MCF 10A (cell line): Measurements from ENCODE around the gene GDPD5. TPM values are rescaled to one million over a fixed set of nuclear protein-coding genes. Genes with fewer than 3 reads are reported as not detected.
A peak's percentile ranks its signal among the peaks of the same experiment; 100 is the strongest.
"Not testable (repeated sequence)": the region's sequence is repeated elsewhere in the genome, so short reads cannot be mapped to it uniquely, and the experiment has no call there.

ENCODE experiments used
- BruUV-seq: library from RNA; stranded (reverse); fragments of 400-500 nt; replicated peaks from 2 replicates; lab custom pipeline; 2021; lab: Mats Ljungman, UMichigan
- CTCF ChIA-PET: fragments of 300-600 bp; sonication (Branson Sonifier 250); formaldehyde crosslinking; extraction: SDS; loops from one replicate; lab custom pipeline; 2021; ENCODE audit warnings: antibody characterized with exemption, inconsistent platforms; lab: Yijun Ruan, JAX
- POLR2A ChIA-PET: fragments of 300-600, 350-650 bp; sonication (Branson Sonifier 250); formaldehyde crosslinking; extraction: SDS; loops from one replicate; lab custom pipeline; 2020; ENCODE audit warnings: antibody characterized with exemption, inconsistent platforms; lab: Yijun Ruan, JAX
- DNase-seq: peaks from one replicate; pipeline ENCODE4 v3.0.0-alpha.2; 2018; ENCODE audit not compliant: unreplicated experiment
- H3K27ac Mint-ChIP-seq: one replicate; pipeline ENCODE4 v1.8.0; 2022; ENCODE audit warnings: mild to moderate bottlenecking, low read depth, mixed read lengths; ENCODE audit not compliant: unreplicated experiment
- H3K27me3 Mint-ChIP-seq: one replicate; pipeline ENCODE4 v1.8.0; 2022; ENCODE audit warnings: mixed read lengths; ENCODE audit not compliant: insufficient read depth, unreplicated experiment
- H3K36me3 Mint-ChIP-seq: one replicate; pipeline ENCODE4 v1.8.0; 2022; ENCODE audit warnings: mild to moderate bottlenecking, moderate library complexity, mixed read lengths; ENCODE audit not compliant: insufficient read depth, unreplicated experiment
- H3K4me1 Mint-ChIP-seq: one replicate; pipeline ENCODE4 v1.8.0; 2022; ENCODE audit warnings: mixed read lengths; ENCODE audit not compliant: insufficient read depth, unreplicated experiment
- H3K4me3 Mint-ChIP-seq: one replicate; pipeline ENCODE4 v1.8.0; 2022; ENCODE audit warnings: mild to moderate bottlenecking, moderate library complexity, mixed read lengths; ENCODE audit not compliant: unreplicated experiment
- H3K9me3 Mint-ChIP-seq: one replicate; pipeline ENCODE4 v1.8.0; 2022; ENCODE audit warnings: mixed read lengths; ENCODE audit not compliant: unreplicated experiment
- intact Hi-C: fragments of 100-400 bp; cut with micrococcal nuclease; formaldehyde crosslinking; loops from 2 replicates; pipeline ENCODE4 v1.14.1; 2022
- total RNA-seq: library from RNA; stranded (reverse); gene quantifications from 2 replicates; pipeline ENCODE4 v1.2.3, GENCODE V29; 2022
- TF ChIP-seq, protein P1 (sequence below): fragments of 200-600 bp; IDR thresholded peaks from one replicate; pipeline ENCODE4 v1.8.0; 2022; ENCODE audit warnings: antibody characterized with exemption, mild to moderate bottlenecking; ENCODE audit not compliant: unreplicated experiment

The GDPD5 gene
- total RNA-seq, 1 experiment from 2014 or later: 5.6 TPM

DNA sequence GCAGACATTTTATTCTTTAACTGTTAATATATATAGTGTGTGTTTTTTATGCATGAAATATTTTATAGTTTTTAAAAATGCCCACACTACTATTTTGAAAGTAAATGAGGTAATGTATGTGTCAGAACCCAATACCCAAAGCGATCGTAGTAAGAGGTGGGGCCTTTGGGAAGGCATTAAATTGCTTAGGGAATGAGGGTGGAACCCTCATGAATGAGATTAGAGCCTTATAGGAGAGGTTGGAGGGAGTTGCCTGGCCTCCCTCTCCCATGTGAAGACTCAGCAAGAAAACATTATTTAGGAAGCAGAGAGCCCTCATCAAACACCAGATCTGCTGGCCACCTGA is 103.9 kb downstream of the GDPD5 start:
- intact Hi-C loops: no loop called here
- TF ChIP-seq, protein P1, sequence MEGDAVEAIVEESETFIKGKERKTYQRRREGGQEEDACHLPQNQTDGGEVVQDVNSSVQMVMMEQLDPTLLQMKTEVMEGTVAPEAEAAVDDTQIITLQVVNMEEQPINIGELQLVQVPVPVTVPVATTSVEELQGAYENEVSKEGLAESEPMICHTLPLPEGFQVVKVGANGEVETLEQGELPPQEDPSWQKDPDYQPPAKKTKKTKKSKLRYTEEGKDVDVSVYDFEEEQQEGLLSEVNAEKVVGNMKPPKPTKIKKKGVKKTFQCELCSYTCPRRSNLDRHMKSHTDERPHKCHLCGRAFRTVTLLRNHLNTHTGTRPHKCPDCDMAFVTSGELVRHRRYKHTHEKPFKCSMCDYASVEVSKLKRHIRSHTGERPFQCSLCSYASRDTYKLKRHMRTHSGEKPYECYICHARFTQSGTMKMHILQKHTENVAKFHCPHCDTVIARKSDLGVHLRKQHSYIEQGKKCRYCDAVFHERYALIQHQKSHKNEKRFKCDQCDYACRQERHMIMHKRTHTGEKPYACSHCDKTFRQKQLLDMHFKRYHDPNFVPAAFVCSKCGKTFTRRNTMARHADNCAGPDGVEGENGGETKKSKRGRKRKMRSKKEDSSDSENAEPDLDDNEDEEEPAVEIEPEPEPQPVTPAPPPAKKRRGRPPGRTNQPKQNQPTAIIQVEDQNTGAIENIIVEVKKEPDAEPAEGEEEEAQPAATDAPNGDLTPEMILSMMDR: no peak
- BruUV-seq: no TSS peak
- POLR2A ChIA-PET: no interaction called here
- H3K9me3 Mint-ChIP-seq: no peaks in the 10 kb centered on the region
- DNase-seq: no peak
- no peaks in the 10 kb centered on the region for H3K27me3 Mint-ChIP-seq
- peak overlapping the region; percentile 42 for H3K27ac Mint-ChIP-seq
- peaks cover 6% of the 10 kb centered on the region for H3K4me1 Mint-ChIP-seq
- peaks cover 19% of the 10 kb centered on the region for H3K36me3 Mint-ChIP-seq
- CTCF ChIA-PET: interaction anchor here (0.7 kb wide), 1 partner anchor 153 kb away, joined by 3 read pairs; no protein-coding TSS in a partner anchor
- H3K4me3 Mint-ChIP-seq: no peak overlapping the region

DNA sequence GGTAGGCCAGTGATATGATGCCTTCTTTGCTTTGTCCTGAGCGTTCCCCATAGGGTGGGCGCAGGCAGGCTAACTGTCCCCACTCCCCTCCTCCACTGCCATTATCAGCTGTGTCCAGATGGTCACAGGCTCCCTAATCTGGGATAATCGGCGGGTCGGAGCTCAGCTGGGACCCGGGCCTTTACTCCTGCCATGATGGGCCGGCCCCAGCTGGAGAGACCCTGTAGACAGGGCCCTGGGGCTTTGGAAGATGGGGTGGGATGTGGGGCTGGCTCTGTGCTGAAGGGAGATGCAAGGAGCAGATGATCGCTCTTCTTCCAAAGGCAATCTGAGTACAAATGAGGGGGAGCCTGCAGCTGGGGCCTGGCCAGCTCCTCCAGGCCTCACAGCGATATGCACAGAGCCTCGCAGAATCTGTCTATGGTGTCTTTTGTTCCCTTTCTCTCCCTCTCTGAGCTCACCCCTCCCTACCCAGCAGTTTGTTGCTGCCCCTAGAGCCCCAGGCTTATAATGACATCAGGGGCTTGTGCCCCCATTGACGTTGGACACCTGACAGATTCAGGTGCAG is 104.6 kb downstream of the GDPD5 start:
- H3K27ac Mint-ChIP-seq: no peak overlapping the region
- no peak for DNase-seq
- H3K4me3 Mint-ChIP-seq: no peak overlapping the region
- H3K27me3 Mint-ChIP-seq: no peaks in the 10 kb centered on the region
- no TSS peak for BruUV-seq
- CTCF ChIA-PET: interaction anchor here (1.5 kb wide), 1 partner anchor 13 kb away, joined by 7 read pairs; no protein-coding TSS in a partner anchor
- peaks cover 19% of the 10 kb centered on the region for H3K36me3 Mint-ChIP-seq
- POLR2A ChIA-PET: no interaction called here
- TF ChIP-seq, protein P1: no peak
- H3K9me3 Mint-ChIP-seq: no peaks in the 10 kb centered on the region
- intact Hi-C loops: no loop called here
- peaks cover 6% of the 10 kb centered on the region for H3K4me1 Mint-ChIP-seq

DNA sequence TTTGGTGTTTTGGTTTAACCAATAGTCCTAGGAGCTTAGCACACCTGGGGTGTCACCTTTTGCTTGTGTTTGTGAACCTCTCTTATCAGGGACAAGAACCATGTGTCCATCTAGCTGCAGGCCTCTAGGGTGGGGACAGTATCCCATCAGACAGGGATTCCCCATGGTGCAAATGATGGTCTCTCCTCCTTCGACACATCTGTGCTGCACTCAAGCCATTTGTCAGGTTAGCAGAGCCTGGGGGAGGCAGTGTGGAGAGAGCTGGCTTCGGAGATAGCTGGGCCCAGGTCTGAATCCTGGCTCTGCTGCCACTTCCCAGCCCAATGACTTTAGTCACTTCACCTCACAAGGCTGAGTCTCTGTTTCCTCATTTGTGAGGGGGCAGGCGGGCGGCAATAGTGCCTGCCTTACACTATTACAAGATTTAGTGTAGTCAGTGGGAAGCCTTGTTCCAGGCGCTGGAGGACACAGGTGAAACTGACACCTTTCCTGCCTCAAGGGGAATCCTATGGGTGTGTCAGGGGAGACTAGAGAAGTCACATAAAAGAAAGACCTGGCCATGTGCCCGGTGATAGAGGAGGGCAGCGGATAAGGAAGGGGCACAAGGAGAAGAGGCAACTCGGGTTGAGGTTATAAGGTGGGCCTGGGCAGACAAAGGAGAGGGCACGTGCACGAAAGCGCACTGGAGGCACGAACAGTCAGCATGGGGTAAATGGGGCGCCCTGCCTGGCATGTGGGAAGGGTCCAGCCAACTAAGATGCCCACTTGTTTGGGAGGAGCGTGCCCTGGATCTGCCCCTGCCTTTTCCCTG is 105.3 kb downstream of the GDPD5 start:
- TF ChIP-seq, protein P1: no peak
- H3K4me3 Mint-ChIP-seq: no peak overlapping the region
- H3K27ac Mint-ChIP-seq: no peak overlapping the region
- no peak for DNase-seq
- no TSS peak for BruUV-seq
- ChIA-PET POLR2A (interaction anchor here (2.3 kb wide), 1 partner anchor 20 kb away, joined by 12 read pairs; no protein-coding TSS in a partner anchor), CTCF (interaction anchor here (0.6 to 1.5 kb wide), 2 partner anchors 13 to 32 kb away, joined by 3 to 7 read pairs; no protein-coding TSS in a partner anchor)
- no peaks in the 10 kb centered on the region for H3K9me3 Mint-ChIP-seq
- peaks cover 6% of the 10 kb centered on the region for H3K4me1 Mint-ChIP-seq
- intact Hi-C loops: no loop called here
- peaks cover 24% of the 10 kb centered on the region for H3K36me3 Mint-ChIP-seq
- no peaks in the 10 kb centered on the region for H3K27me3 Mint-ChIP-seq

DNA sequence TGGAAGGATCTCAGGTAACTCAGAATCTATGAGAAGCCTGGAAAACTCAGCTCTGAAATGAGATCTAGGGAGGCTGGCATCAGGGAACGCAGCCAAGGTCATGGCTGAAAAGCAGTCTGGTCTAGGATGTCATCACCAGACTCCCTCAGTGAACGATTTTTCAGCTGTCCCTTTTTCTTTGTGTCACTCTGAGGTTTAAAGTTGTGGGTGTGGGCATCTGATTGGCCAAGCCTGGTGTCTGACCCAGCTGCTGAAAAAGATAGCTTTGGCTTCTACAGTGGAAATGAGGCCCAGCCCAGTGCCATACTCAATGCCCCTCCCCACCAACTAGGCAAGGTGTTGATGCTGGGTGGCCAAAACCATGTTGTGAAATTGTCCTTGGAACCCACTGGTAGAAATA is 111.9 kb downstream of the GDPD5 start:
- H3K36me3 Mint-ChIP-seq: peaks cover 60% of the 10 kb centered on the region
- no peaks in the 10 kb centered on the region for H3K9me3 Mint-ChIP-seq
- intact Hi-C loops: no loop called here
- DNase-seq: no peak
- BruUV-seq: no TSS peak
- H3K4me3 Mint-ChIP-seq: no peak overlapping the region
- H3K4me1 Mint-ChIP-seq: peaks cover 4% of the 10 kb centered on the region
- H3K27ac Mint-ChIP-seq: no peak overlapping the region
- CTCF ChIA-PET: interaction anchor here (0.6 to 2.4 kb wide), 5 partner anchors 14 to 687 kb away, joined by 3 to 9 read pairs (median 7); partner anchors contain the start of gene RPS3
- POLR2A ChIA-PET: interaction anchor here (0.5 to 2.4 kb wide), 4 partner anchors 14 to 145 kb away, joined by 3 to 12 read pairs (median 4); partner anchors contain the start of genes GDPD5 and RPS3
- H3K27me3 Mint-ChIP-seq: no peaks in the 10 kb centered on the region
- TF ChIP-seq, protein P1: no peak

DNA sequence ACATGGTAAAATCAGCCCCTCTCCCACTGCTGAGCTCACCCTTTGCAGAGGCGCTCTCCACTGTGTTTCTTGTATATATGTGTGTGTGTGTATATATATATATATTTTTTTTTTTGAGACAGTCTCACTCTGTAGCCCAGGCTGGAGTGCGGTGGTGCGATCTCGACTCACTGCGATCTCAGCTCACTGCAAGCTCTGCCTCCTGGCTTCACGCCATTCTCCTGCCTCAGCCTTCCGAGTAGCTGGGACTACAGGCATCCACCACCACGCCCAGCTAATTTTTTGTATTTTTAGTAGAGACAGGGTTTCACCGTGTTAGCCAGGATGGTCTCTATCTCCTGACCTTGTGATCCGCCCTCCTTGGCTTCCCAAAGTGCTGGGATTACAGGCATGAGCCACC is 112.6 kb downstream of the GDPD5 start:
- H3K27me3 Mint-ChIP-seq, BruUV-seq, DNase-seq, H3K9me3 Mint-ChIP-seq, intact Hi-C loops, H3K4me1 Mint-ChIP-seq, H3K27ac Mint-ChIP-seq, H3K4me3 Mint-ChIP-seq: not testable (repeated sequence)
- ChIA-PET POLR2A (interaction anchor here (1.0 to 2.4 kb wide), 2 partner anchors 13 to 112 kb away, joined by 3 to 12 read pairs; partner anchors contain the start of genes GDPD5 and RPS3), CTCF (interaction anchor here (0.6 to 1.5 kb wide), 2 partner anchors 25 to 28 kb away, joined by 3 to 7 read pairs; no protein-coding TSS in a partner anchor)
- H3K36me3 Mint-ChIP-seq: peaks cover 67% of the 10 kb centered on the region

DNA sequence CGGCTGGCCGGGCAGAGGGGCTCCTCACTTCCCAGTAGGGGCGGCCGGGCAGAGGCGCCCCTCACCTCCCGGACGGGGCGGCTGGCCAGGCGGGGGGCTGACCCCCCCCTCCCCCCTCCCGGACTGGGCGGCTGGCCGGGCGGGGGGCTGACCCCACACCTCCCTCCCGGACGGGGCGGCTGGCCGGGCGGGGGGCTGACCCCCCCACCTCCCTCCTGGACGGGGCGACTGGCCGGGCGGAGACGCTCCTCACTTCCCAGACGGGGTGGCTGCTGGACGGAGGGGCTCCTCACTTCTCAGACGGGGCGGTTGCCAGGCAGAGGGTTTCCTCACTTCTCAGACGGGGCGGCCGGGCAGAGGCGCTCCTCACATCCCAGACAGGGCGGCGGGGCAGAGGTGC is 115.8 kb downstream of the GDPD5 start:
- intact Hi-C loops, BruUV-seq, H3K27me3 Mint-ChIP-seq, H3K27ac Mint-ChIP-seq, POLR2A ChIA-PET, DNase-seq, H3K9me3 Mint-ChIP-seq, H3K4me3 Mint-ChIP-seq, CTCF ChIA-PET: not testable (repeated sequence)
- Mint-ChIP-seq H3K4me1 (peaks cover 11% of the 10 kb centered on the region), H3K36me3 (peaks cover 83% of the 10 kb centered on the region)
